ENCODE measurements around the gene CHAC2.

Gene CHAC2

DNA sequence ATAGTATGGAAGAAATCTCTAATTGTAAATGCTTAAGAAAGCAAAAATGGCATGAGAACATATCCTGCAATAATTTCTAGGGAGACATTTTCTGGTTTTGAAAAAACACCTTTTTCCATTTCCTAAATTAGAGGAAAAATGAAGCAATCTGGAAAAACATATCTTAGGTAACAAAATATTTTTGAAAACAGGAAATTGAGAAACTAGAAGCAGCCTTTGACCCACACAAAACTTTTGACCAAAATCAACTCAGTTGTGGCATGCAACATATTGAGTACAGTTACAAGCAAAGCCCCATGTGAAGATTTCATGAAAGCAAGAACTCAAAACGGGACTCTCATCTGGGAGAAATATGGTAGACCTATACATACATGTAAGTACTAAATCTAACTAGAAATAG is 28.6 kb upstream of the CHAC2 start:
- no peaks in the 10 kb centered on the region for H3K4me1 ChIP-seq (ENCODE audit: insufficient read depth, insufficient read length)
- no peaks in the 10 kb centered on the region for H3K27me3 ChIP-seq (ENCODE audit: insufficient read depth, insufficient read length)
- no peak overlapping the region for H3K4me3 ChIP-seq (ENCODE audit: insufficient read length, low read depth)
- no peak for DNase-seq (ENCODE audit: low read depth, low spot score)
- H3K36me3 ChIP-seq (ENCODE audit: insufficient read depth, insufficient read length, low read length), result peaks cover 1% of the 10 kb centered on the region
- H3K9me3 ChIP-seq (ENCODE audit: insufficient read depth, low read length), result no peaks in the 10 kb centered on the region
- no peak overlapping the region for H3K9ac ChIP-seq (ENCODE audit: insufficient read length, low read depth)
- TF ChIP-seq SUZ12 (IDR thresholded peaks at IDR 0.05; ENCODE audit: extremely low read depth, insufficient read depth, insufficient read length), result no peak
- TF ChIP-seq ZNF274 (IDR thresholded peaks at IDR 0.05; ENCODE audit: low read depth, low read length), result no peak
- no peak for TF ChIP-seq YY1 (IDR thresholded peaks at IDR 0.05; ENCODE audit: insufficient read depth, insufficient read length)

DNA sequence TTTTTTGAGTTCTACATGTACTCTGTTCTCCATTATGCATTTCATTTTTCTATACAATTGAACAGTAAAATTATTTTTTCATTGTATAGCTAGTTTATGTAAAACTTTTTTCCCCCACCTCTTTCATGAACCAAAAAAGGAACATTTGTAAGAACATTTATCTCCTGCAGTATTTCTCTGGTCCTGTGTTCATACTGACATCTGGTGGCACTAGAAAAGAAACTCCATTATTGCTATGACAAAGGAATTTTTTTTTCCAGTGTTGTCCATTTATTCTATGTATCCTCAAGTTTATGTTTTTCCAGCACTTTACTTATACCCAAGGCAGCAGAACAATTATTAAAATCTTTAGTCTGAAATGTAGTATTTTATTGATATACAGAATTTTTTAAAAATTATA is 27.4 kb upstream of the CHAC2 start:
- Histone ChIP-seq H3K27me3 (ENCODE audit: insufficient read depth, insufficient read length) (no peaks in the 10 kb centered on the region), H3K36me3 (ENCODE audit: insufficient read depth, insufficient read length, low read length) (no peaks in the 10 kb centered on the region), H3K9me3 (ENCODE audit: insufficient read depth, low read length) (no peaks in the 10 kb centered on the region), H3K4me3 (ENCODE audit: insufficient read length, low read depth) (no peak overlapping the region), H3K9ac (ENCODE audit: insufficient read length, low read depth) (no peak overlapping the region), H3K4me1 (ENCODE audit: insufficient read depth, insufficient read length) (no peaks in the 10 kb centered on the region)
- peak; percentile 3 for DNase-seq (ENCODE audit: low read depth, low spot score)
- TF ChIP-seq SUZ12 (IDR thresholded peaks at IDR 0.05; ENCODE audit: extremely low read depth, insufficient read depth, insufficient read length), result no peak
- TF ChIP-seq YY1 (IDR thresholded peaks at IDR 0.05; ENCODE audit: insufficient read depth, insufficient read length), result no peak
- no peak for TF ChIP-seq ZNF274 (IDR thresholded peaks at IDR 0.05; ENCODE audit: low read depth, low read length)

DNA sequence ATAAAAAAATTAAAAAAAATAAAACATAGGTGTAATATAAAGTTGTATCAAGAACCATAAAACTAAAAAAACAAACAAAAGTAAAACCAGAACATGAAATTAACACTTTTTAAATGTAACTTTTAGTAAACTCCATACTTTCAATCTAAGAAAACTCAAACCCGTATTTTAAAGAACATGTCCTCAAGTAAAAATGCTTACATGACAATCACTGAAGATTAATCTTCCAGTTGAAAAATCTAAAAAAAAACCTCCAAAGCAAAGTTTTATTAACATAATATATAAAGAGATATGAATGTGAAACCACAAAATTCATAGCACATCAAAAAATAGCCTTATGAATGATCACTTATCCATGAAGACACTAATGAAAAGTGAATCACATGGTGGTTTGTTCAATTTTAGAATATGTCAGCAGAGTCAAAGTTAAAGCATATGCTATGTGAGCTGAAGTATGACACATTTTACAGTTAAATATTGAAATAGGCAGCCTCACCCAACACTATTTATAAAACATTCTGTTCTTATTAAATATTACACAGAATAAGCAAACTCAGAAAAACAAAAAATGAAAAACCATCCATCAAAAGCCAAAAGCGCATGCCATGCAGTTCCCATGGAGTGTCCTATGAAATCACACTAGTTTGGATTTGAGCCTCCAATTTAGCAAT is 23.1 kb upstream of the CHAC2 start:
- no peaks in the 10 kb centered on the region for H3K9me3 ChIP-seq (ENCODE audit: insufficient read depth, low read length)
- H3K4me1 ChIP-seq (ENCODE audit: insufficient read depth, insufficient read length), result no peaks in the 10 kb centered on the region
- no peak overlapping the region for H3K9ac ChIP-seq (ENCODE audit: insufficient read length, low read depth)
- peaks cover 3% of the 10 kb centered on the region for H3K36me3 ChIP-seq (ENCODE audit: insufficient read depth, insufficient read length, low read length)
- no peaks in the 10 kb centered on the region for H3K27me3 ChIP-seq (ENCODE audit: insufficient read depth, insufficient read length)
- TF ChIP-seq YY1 (IDR thresholded peaks at IDR 0.05; ENCODE audit: insufficient read depth, insufficient read length) (no peak), SUZ12 (IDR thresholded peaks at IDR 0.05; ENCODE audit: extremely low read depth, insufficient read depth, insufficient read length) (no peak), ZNF274 (IDR thresholded peaks at IDR 0.05; ENCODE audit: low read depth, low read length) (no peak)
- H3K4me3 ChIP-seq (ENCODE audit: insufficient read length, low read depth), result no peak overlapping the region
- no peak for DNase-seq (ENCODE audit: low read depth, low spot score)

DNA sequence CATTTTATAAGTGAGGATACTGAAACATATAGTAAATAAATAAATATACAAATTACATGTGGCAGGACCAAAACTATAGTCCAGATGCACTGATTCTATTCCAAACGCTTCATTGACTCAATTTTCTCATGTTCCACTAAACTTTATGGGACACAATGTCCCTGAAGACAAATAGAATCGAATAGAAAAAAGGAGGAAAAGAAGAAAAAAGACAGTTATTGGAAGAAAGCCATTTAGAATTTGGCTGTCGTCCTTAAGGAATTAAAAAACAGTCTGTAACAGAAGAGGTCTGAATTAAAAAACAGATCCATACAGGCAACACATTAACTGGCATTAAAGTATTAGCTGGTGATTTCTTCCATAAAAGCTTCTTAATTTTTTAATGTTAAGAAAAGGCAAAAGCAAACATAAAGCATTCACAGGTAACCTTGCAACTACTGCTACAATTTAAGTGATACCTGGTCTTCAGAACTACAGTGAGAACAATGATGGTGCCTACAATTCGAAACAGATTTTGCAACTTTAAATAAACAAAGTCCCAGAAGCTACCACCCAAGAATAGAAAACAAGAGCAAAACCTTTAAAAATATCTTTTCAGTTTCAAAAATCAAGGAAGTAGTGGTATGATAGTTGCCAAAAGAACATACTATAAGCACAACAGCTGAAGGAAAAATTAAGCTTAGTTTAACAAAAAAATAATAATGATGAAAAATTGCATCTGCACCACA is 17.4 kb upstream of the CHAC2 start:
- DNase-seq (ENCODE audit: low read depth, low spot score), result no peak
- H3K4me1 ChIP-seq (ENCODE audit: insufficient read depth, insufficient read length), result no peaks in the 10 kb centered on the region
- H3K9me3 ChIP-seq (ENCODE audit: insufficient read depth, low read length), result no peaks in the 10 kb centered on the region
- no peak overlapping the region for H3K4me3 ChIP-seq (ENCODE audit: insufficient read length, low read depth)
- no peak overlapping the region for H3K9ac ChIP-seq (ENCODE audit: insufficient read length, low read depth)
- peaks cover 3% of the 10 kb centered on the region for H3K36me3 ChIP-seq (ENCODE audit: insufficient read depth, insufficient read length, low read length)
- TF ChIP-seq ZNF274 (IDR thresholded peaks at IDR 0.05; ENCODE audit: low read depth, low read length) (no peak), SUZ12 (IDR thresholded peaks at IDR 0.05; ENCODE audit: extremely low read depth, insufficient read depth, insufficient read length) (no peak), YY1 (IDR thresholded peaks at IDR 0.05; ENCODE audit: insufficient read depth, insufficient read length) (no peak)
- H3K27me3 ChIP-seq (ENCODE audit: insufficient read depth, insufficient read length), result no peaks in the 10 kb centered on the region

DNA sequence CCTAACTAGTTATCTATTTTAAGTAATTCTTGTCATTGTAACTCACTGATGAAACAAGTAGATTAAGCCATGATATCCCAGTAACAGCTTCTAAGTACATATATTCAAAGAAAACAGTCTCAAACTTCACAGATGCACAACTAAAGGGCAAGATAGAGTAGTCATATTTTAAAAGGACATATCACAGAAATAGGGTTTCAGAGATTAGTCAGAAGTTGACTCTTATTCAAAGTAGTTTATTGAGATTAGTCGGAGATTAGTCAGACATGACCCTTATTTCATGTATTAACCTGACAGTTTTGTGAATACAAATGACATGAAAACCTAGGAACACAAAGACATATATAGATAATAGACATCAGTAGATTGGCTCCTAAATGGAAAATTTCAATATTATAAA is 15.9 kb upstream of the CHAC2 start:
- no peak for DNase-seq (ENCODE audit: low read depth, low spot score)
- Histone ChIP-seq H3K9me3 (ENCODE audit: insufficient read depth, low read length) (no peaks in the 10 kb centered on the region), H3K36me3 (ENCODE audit: insufficient read depth, insufficient read length, low read length) (peaks cover 8% of the 10 kb centered on the region), H3K4me1 (ENCODE audit: insufficient read depth, insufficient read length) (no peaks in the 10 kb centered on the region), H3K4me3 (ENCODE audit: insufficient read length, low read depth) (no peak overlapping the region), H3K9ac (ENCODE audit: insufficient read length, low read depth) (no peak overlapping the region), H3K27me3 (ENCODE audit: insufficient read depth, insufficient read length) (no peaks in the 10 kb centered on the region)
- TF ChIP-seq YY1 (IDR thresholded peaks at IDR 0.05; ENCODE audit: insufficient read depth, insufficient read length), result no peak
- TF ChIP-seq ZNF274 (IDR thresholded peaks at IDR 0.05; ENCODE audit: low read depth, low read length), result no peak
- no peak for TF ChIP-seq SUZ12 (IDR thresholded peaks at IDR 0.05; ENCODE audit: extremely low read depth, insufficient read depth, insufficient read length)

DNA sequence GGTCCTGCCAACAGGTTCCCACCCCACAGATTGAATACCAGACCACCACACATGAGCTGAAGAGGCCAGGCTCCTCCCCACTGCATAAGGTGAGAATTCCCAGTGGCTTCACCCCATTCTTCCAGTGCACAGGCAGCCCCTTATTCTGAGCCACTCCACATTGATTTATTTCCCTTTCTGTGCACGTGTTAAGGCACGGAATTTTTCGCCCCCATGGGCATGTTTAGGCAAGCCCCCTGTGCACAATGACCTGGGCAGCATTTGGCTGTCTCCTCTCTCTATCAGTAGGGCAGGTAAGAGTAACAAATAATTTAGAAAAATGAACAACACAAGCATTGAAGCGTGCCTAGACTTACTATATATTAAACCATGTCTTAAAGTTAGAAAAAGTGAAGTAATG is 15.2 kb upstream of the CHAC2 start:
- Histone ChIP-seq H3K27me3 (ENCODE audit: insufficient read depth, insufficient read length) (no peaks in the 10 kb centered on the region), H3K36me3 (ENCODE audit: insufficient read depth, insufficient read length, low read length) (peaks cover 9% of the 10 kb centered on the region), H3K4me1 (ENCODE audit: insufficient read depth, insufficient read length) (no peaks in the 10 kb centered on the region), H3K4me3 (ENCODE audit: insufficient read length, low read depth) (no peak overlapping the region), H3K9me3 (ENCODE audit: insufficient read depth, low read length) (no peaks in the 10 kb centered on the region), H3K9ac (ENCODE audit: insufficient read length, low read depth) (no peak overlapping the region)
- no peak for DNase-seq (ENCODE audit: low read depth, low spot score)
- no peak for TF ChIP-seq SUZ12 (IDR thresholded peaks at IDR 0.05; ENCODE audit: extremely low read depth, insufficient read depth, insufficient read length)
- no peak for TF ChIP-seq ZNF274 (IDR thresholded peaks at IDR 0.05; ENCODE audit: low read depth, low read length)
- TF ChIP-seq YY1 (IDR thresholded peaks at IDR 0.05; ENCODE audit: insufficient read depth, insufficient read length), result no peak

DNA sequence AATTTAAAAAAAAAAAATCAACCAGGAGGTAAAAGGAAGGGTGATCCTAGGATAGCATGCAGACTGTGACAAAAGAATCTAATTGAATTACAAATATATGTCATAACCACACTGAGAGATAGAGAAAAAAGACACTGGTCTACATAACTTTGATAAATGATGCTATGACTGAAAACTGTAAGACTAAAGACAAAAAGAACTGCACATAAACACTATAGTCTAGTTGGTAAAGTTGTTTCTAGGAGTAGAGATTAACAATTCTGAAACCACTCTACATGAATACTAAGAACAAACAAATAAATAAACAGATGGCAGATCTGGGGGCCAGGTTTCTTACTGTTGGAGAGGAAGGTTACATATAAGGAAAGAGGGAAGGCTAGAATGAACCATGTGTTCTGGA is 14.6 kb upstream of the CHAC2 start:
- Histone ChIP-seq H3K27me3 (ENCODE audit: insufficient read depth, insufficient read length) (no peaks in the 10 kb centered on the region), H3K4me3 (ENCODE audit: insufficient read length, low read depth) (no peak overlapping the region), H3K9me3 (ENCODE audit: insufficient read depth, low read length) (no peaks in the 10 kb centered on the region), H3K9ac (ENCODE audit: insufficient read length, low read depth) (no peak overlapping the region), H3K36me3 (ENCODE audit: insufficient read depth, insufficient read length, low read length) (peaks cover 6% of the 10 kb centered on the region), H3K4me1 (ENCODE audit: insufficient read depth, insufficient read length) (no peaks in the 10 kb centered on the region)
- DNase-seq (ENCODE audit: low read depth, low spot score), result no peak
- TF ChIP-seq SUZ12 (IDR thresholded peaks at IDR 0.05; ENCODE audit: extremely low read depth, insufficient read depth, insufficient read length) (no peak), YY1 (IDR thresholded peaks at IDR 0.05; ENCODE audit: insufficient read depth, insufficient read length) (no peak), ZNF274 (IDR thresholded peaks at IDR 0.05; ENCODE audit: low read depth, low read length) (no peak)
